ENCODE data around the gene ETFDH. TPM values are rescaled to one million over a fixed set of nuclear protein-coding genes. Genes with fewer than 3 reads are reported as not detected.
"Not testable (repeated sequence)": the region's sequence is repeated elsewhere in the genome, so short reads cannot be mapped to it uniquely, and the experiment has no call there.

The ETFDH gene
- total RNA-seq, 2 experiments from 2014 or later: 18.9 to 27.1 TPM

- DNase-seq, H3K9me3 Mint-ChIP-seq, H3K27me3 Mint-ChIP-seq, POLR2A ChIA-PET, CTCF ChIA-PET, H3K27ac Mint-ChIP-seq, H3K4me3 Mint-ChIP-seq, H3K4me1 Mint-ChIP-seq: not testable (repeated sequence)
- peaks cover 20% of the 10 kb centered on the region for H3K36me3 Mint-ChIP-seq (ENCODE audit: low read depth)
Observed at GRCh38 chr4:158663707-158664625, 8.1 kb upstream of the ETFDH start.

- CTCF ChIA-PET: interaction anchor here (1.5 kb wide), 1 partner anchor 9 kb away, joined by 4 read pairs; no protein-coding TSS in a partner anchor
- H3K9me3 Mint-ChIP-seq: no peaks in the 10 kb centered on the region
- POLR2A ChIA-PET: no interaction called here
- peaks cover 12% of the 10 kb centered on the region for H3K4me1 Mint-ChIP-seq
- no peak for DNase-seq
- no peaks in the 10 kb centered on the region for H3K27me3 Mint-ChIP-seq
- no peak overlapping the region for H3K27ac Mint-ChIP-seq
- H3K4me3 Mint-ChIP-seq: no peak overlapping the region
- peaks cover 25% of the 10 kb centered on the region for H3K36me3 Mint-ChIP-seq (ENCODE audit: low read depth)
Observed at GRCh38 chr4:158664806-158665205, 7.3 kb upstream of the ETFDH start.

- ChIA-PET POLR2A (no interaction called here), CTCF (interaction anchor here (0.8 kb wide), 1 partner anchor 9 kb away, joined by 3 read pairs; no protein-coding TSS in a partner anchor)
- no peak for DNase-seq
- Mint-ChIP-seq H3K36me3 (ENCODE audit: low read depth) (peaks cover 28% of the 10 kb centered on the region), H3K9me3 (no peaks in the 10 kb centered on the region), H3K27me3 (no peaks in the 10 kb centered on the region), H3K27ac (no peak overlapping the region), H3K4me1 (peaks cover 21% of the 10 kb centered on the region), H3K4me3 (no peak overlapping the region)
Observed at GRCh38 chr4:158666892-158667291, 5.2 kb upstream of the ETFDH start.

DNA sequence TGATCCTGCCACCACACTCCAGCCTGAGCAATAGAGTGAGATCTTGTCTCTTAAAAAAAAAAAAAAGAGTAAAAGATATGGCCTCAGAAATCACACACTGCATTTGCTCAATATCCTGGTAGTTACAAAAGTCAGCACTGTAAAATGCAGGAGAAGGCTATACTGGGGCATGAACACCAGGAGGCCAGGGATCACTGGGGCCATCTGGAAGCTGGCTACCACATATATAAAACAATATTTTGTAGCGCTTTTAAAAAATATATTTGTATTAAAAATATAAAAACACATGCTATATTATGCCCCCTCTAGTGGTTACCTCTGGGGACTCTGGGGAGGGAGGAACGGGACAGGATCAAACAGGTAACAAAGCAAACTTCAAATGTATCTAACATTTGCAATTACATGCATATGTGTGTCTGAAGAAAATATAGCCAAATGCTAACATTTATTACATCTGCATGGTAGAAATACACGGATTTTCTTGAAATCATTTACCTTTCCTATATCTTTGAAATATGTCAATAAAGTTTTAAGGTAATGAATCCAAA, 4.4 kb upstream of the ETFDH start:
- Mint-ChIP-seq H3K4me3 (no peak overlapping the region), H3K36me3 (ENCODE audit: low read depth) (peaks cover 28% of the 10 kb centered on the region), H3K4me1 (peaks cover 27% of the 10 kb centered on the region), H3K9me3 (no peaks in the 10 kb centered on the region), H3K27me3 (no peaks in the 10 kb centered on the region), H3K27ac (no peak overlapping the region)
- POLR2A ChIA-PET: no interaction called here
- DNase-seq: peak; percentile 31
- CTCF ChIA-PET: interaction anchor here (0.8 kb wide), 1 partner anchor 10 kb away, joined by 3 read pairs; no protein-coding TSS in a partner anchor

- no peak overlapping the region for H3K27ac Mint-ChIP-seq
- H3K36me3 Mint-ChIP-seq (ENCODE audit: low read depth): peaks cover 28% of the 10 kb centered on the region
- H3K4me1 Mint-ChIP-seq: peaks cover 32% of the 10 kb centered on the region
- H3K9me3 Mint-ChIP-seq: no peaks in the 10 kb centered on the region
- ChIA-PET CTCF (interaction anchor here (0.7 kb wide), 1 partner anchor 223 kb away, joined by 3 read pairs; no protein-coding TSS in a partner anchor), POLR2A (no interaction called here)
- DNase-seq: no peak
- H3K27me3 Mint-ChIP-seq: no peaks in the 10 kb centered on the region
- no peak overlapping the region for H3K4me3 Mint-ChIP-seq
Observed at GRCh38 chr4:158669310-158669709, 2.8 kb upstream of the ETFDH start.

GRCh38 chr4:158670975-158671664, 976 bp upstream of the ETFDH start:
- Mint-ChIP-seq H3K9me3 (no peaks in the 10 kb centered on the region), H3K27me3 (no peaks in the 10 kb centered on the region), H3K27ac (peak overlapping the region; percentile 90), H3K36me3 (ENCODE audit: low read depth) (peaks cover 14% of the 10 kb centered on the region), H3K4me3 (peak overlapping the region; percentile 95), H3K4me1 (peaks cover 38% of the 10 kb centered on the region)
- POLR2A ChIA-PET: interaction anchor here (0.6 kb wide), 1 partner anchor 53 kb away, joined by 3 read pairs; no protein-coding TSS in a partner anchor
- DNase-seq: peak; percentile 58
- CTCF ChIA-PET: interaction anchor here (0.8 kb wide), 1 partner anchor 532 kb away, joined by 3 read pairs; no protein-coding TSS in a partner anchor

DNA sequence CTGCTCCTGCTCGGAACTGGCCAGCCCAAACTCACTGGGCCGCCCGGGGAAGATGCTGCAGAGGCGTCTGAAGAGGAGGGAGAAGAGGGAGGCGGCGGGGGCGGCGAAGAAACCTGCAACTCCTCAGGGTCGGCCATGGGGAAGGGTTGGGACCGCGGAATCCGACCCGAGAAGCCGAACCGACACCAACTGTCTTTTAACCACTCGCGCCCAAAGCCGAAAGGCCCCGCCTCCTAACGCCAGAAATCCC, 506 bp upstream of the ETFDH start, which contains the start of gene C4orf46:
Gene C4orf46 (minus strand): TSS at position 223 of the 250 bp plus-strand sequence. CDS start 86 bp downstream, at position 137.
- POLR2A ChIA-PET: interaction anchor here (0.6 kb wide), 1 partner anchor 53 kb away, joined by 3 read pairs; no protein-coding TSS in a partner anchor
- Mint-ChIP-seq H3K4me3 (peak within 1 kb of the TSS; percentile 95), H3K27ac (peak within 1 kb of the TSS; percentile 90), H3K9me3 (no peaks in the 10 kb centered on the region), H3K4me1 (peaks cover 38% of the 10 kb centered on the region), H3K27me3 (no peaks in the 10 kb centered on the region), H3K36me3 (ENCODE audit: low read depth) (peaks cover 11% of the 10 kb centered on the region)
- CTCF ChIA-PET: no interaction called here
- no peak for DNase-seq

GRCh38 chr4:158673633-158674032, 1.5 kb downstream of the ETFDH start:
- Mint-ChIP-seq H3K4me1 (peaks cover 35% of the 10 kb centered on the region), H3K9me3 (no peaks in the 10 kb centered on the region), H3K27ac (no peak overlapping the region), H3K4me3 (no peak overlapping the region), H3K27me3 (no peaks in the 10 kb centered on the region), H3K36me3 (ENCODE audit: low read depth) (peaks cover 9% of the 10 kb centered on the region)
- DNase-seq: no peak
- POLR2A ChIA-PET: no interaction called here
- CTCF ChIA-PET: no interaction called here

GRCh38 chr4:158676076-158676475, 4.0 kb downstream of the ETFDH start:
- Mint-ChIP-seq H3K9me3 (no peaks in the 10 kb centered on the region), H3K27me3 (no peaks in the 10 kb centered on the region), H3K4me3 (no peak overlapping the region), H3K36me3 (ENCODE audit: low read depth) (no peaks in the 10 kb centered on the region), H3K27ac (no peak overlapping the region), H3K4me1 (peaks cover 19% of the 10 kb centered on the region)
- ChIA-PET POLR2A (no interaction called here), CTCF (no interaction called here)
- no peak for DNase-seq

DNA sequence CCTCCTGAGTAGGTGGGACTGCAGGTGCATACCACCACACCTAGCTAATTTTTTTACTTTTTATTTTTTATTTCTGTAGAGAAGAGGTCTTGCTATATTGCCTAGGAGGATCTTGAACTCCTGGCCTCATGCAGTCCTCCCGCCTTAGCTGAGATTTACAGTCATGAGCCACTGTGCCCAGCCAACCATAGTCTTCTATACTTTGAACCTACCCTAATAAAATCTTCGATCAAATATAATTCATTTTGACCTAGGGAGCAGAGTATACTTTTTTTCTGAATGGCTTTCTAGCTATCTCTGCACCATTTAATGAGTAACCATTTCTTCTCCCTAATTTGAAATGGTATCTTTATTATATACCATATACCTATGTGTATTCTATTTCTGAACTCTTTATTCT, 6.7 kb downstream of the ETFDH start:
- DNase-seq: no peak
- ChIA-PET CTCF (no interaction called here), POLR2A (no interaction called here)
- peaks cover 7% of the 10 kb centered on the region for H3K4me1 Mint-ChIP-seq
- H3K36me3 Mint-ChIP-seq (ENCODE audit: low read depth): no peaks in the 10 kb centered on the region
- no peaks in the 10 kb centered on the region for H3K27me3 Mint-ChIP-seq
- H3K9me3 Mint-ChIP-seq: no peaks in the 10 kb centered on the region
- no peak overlapping the region for H3K4me3 Mint-ChIP-seq
- no peak overlapping the region for H3K27ac Mint-ChIP-seq

GRCh38 chr4:158681629-158682028, 9.5 kb downstream of the ETFDH start:
- no peaks in the 10 kb centered on the region for H3K4me1 Mint-ChIP-seq
- no peaks in the 10 kb centered on the region for H3K36me3 Mint-ChIP-seq (ENCODE audit: low read depth)
- no peak for DNase-seq
- ChIA-PET CTCF (no interaction called here), POLR2A (no interaction called here)
- H3K4me3 Mint-ChIP-seq: no peak overlapping the region
- H3K27me3 Mint-ChIP-seq: no peaks in the 10 kb centered on the region
- no peaks in the 10 kb centered on the region for H3K9me3 Mint-ChIP-seq
- H3K27ac Mint-ChIP-seq: no peak overlapping the region

DNA sequence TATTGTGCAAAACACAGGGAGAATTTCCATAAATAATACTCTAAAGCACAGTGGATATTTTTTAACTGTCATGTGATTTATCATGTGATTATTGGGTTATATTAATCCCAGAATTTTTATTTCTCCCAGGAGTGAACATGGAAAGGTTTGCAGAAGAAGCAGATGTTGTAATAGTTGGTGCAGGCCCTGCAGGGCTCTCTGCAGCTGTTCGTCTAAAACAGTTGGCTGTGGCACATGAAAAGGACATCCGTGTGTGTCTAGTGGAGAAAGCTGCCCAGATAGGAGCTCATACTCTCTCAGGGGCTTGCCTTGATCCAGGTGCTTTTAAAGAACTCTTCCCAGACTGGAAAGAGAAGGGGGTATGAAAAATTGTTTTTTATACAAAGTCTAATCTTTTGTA, 10.0 kb downstream of the ETFDH start:
- CTCF ChIA-PET: no interaction called here
- no peaks in the 10 kb centered on the region for H3K4me1 Mint-ChIP-seq
- no peaks in the 10 kb centered on the region for H3K9me3 Mint-ChIP-seq
- no peak overlapping the region for H3K4me3 Mint-ChIP-seq
- no peaks in the 10 kb centered on the region for H3K27me3 Mint-ChIP-seq
- H3K36me3 Mint-ChIP-seq (ENCODE audit: low read depth): no peaks in the 10 kb centered on the region
- POLR2A ChIA-PET: no interaction called here
- no peak overlapping the region for H3K27ac Mint-ChIP-seq
- no peak for DNase-seq

GRCh38 chr4:158688813-158689212, 16.7 kb downstream of the ETFDH start:
- Mint-ChIP-seq H3K9me3 (no peaks in the 10 kb centered on the region), H3K27me3 (no peaks in the 10 kb centered on the region), H3K27ac (no peak overlapping the region), H3K4me3 (no peak overlapping the region), H3K36me3 (ENCODE audit: low read depth) (peaks cover 6% of the 10 kb centered on the region), H3K4me1 (no peaks in the 10 kb centered on the region)
- DNase-seq: no peak
- ChIA-PET POLR2A (no interaction called here), CTCF (no interaction called here)

Measured in activated CD4-positive, alpha-beta T cell treated with anti-CD3 and anti-CD28 coated beads, Interleukin-2, amount 10 ng/mL, durations not matched to agents 7 days and 5 days (primary cell).